MCF 10A (cell line): Measurements from ENCODE around the gene PRR18. TPM values are rescaled to one million over a fixed set of nuclear protein-coding genes. Genes with fewer than 3 reads are reported as not detected.

Experiments used
- BruUV-seq: library from RNA; stranded (reverse); fragments of 400-500 nt; replicated peaks from 2 replicates; lab custom pipeline; 2021; lab: Mats Ljungman, UMichigan
- CTCF ChIA-PET: fragments of 300-600 bp; sonication (Branson Sonifier 250); formaldehyde crosslinking; extraction: SDS; loops from one replicate; lab custom pipeline; 2021; ENCODE audit warnings: antibody characterized with exemption, inconsistent platforms; lab: Yijun Ruan, JAX
- POLR2A ChIA-PET: fragments of 300-600, 350-650 bp; sonication (Branson Sonifier 250); formaldehyde crosslinking; extraction: SDS; loops from one replicate; lab custom pipeline; 2020; ENCODE audit warnings: antibody characterized with exemption, inconsistent platforms; lab: Yijun Ruan, JAX
- DNase-seq: peaks from one replicate; pipeline ENCODE4 v3.0.0-alpha.2; 2018; ENCODE audit not compliant: unreplicated experiment
- H3K27ac Mint-ChIP-seq: one replicate; pipeline ENCODE4 v1.8.0; 2022; ENCODE audit warnings: mild to moderate bottlenecking, low read depth, mixed read lengths; ENCODE audit not compliant: unreplicated experiment
- H3K27me3 Mint-ChIP-seq: one replicate; pipeline ENCODE4 v1.8.0; 2022; ENCODE audit warnings: mixed read lengths; ENCODE audit not compliant: insufficient read depth, unreplicated experiment
- H3K36me3 Mint-ChIP-seq: one replicate; pipeline ENCODE4 v1.8.0; 2022; ENCODE audit warnings: mild to moderate bottlenecking, moderate library complexity, mixed read lengths; ENCODE audit not compliant: insufficient read depth, unreplicated experiment
- H3K4me1 Mint-ChIP-seq: one replicate; pipeline ENCODE4 v1.8.0; 2022; ENCODE audit warnings: mixed read lengths; ENCODE audit not compliant: insufficient read depth, unreplicated experiment
- H3K4me3 Mint-ChIP-seq: one replicate; pipeline ENCODE4 v1.8.0; 2022; ENCODE audit warnings: mild to moderate bottlenecking, moderate library complexity, mixed read lengths; ENCODE audit not compliant: unreplicated experiment
- H3K9me3 Mint-ChIP-seq: one replicate; pipeline ENCODE4 v1.8.0; 2022; ENCODE audit warnings: mixed read lengths; ENCODE audit not compliant: unreplicated experiment
- intact Hi-C: fragments of 100-400 bp; cut with micrococcal nuclease; formaldehyde crosslinking; loops from 2 replicates; pipeline ENCODE4 v1.14.1; 2022
- total RNA-seq: library from RNA; stranded (reverse); gene quantifications from 2 replicates; pipeline ENCODE4 v1.2.3, GENCODE V29; 2022
- TF ChIP-seq, protein P1 (sequence below): fragments of 200-600 bp; IDR thresholded peaks from one replicate; pipeline ENCODE4 v1.8.0; 2022; ENCODE audit warnings: antibody characterized with exemption, mild to moderate bottlenecking; ENCODE audit not compliant: unreplicated experiment

PRR18 gene
- total RNA-seq, 1 experiment from 2014 or later = 0.12 TPM

GRCh38 chr6:166334878-166335277 is 26.7 kb upstream of the PRR18 start:
- ChIA-PET POLR2A (no interaction called here), CTCF (interaction anchor here (1.0 kb wide), 1 partner anchor 47 kb away, joined by 4 read pairs; no protein-coding TSS in a partner anchor)
- Mint-ChIP-seq H3K27ac (no peak overlapping the region), H3K36me3 (peaks cover 12% of the 10 kb centered on the region), H3K4me3 (no peak overlapping the region), H3K9me3 (no peaks in the 10 kb centered on the region), H3K4me1 (peaks cover 20% of the 10 kb centered on the region), H3K27me3 (no peaks in the 10 kb centered on the region)
- no peak for DNase-seq
- no TSS peak for BruUV-seq
- TF ChIP-seq, protein P1, sequence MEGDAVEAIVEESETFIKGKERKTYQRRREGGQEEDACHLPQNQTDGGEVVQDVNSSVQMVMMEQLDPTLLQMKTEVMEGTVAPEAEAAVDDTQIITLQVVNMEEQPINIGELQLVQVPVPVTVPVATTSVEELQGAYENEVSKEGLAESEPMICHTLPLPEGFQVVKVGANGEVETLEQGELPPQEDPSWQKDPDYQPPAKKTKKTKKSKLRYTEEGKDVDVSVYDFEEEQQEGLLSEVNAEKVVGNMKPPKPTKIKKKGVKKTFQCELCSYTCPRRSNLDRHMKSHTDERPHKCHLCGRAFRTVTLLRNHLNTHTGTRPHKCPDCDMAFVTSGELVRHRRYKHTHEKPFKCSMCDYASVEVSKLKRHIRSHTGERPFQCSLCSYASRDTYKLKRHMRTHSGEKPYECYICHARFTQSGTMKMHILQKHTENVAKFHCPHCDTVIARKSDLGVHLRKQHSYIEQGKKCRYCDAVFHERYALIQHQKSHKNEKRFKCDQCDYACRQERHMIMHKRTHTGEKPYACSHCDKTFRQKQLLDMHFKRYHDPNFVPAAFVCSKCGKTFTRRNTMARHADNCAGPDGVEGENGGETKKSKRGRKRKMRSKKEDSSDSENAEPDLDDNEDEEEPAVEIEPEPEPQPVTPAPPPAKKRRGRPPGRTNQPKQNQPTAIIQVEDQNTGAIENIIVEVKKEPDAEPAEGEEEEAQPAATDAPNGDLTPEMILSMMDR = no peak
- intact Hi-C loops = no loop called here

- no peaks in the 10 kb centered on the region for H3K9me3 Mint-ChIP-seq
- POLR2A ChIA-PET = interaction anchor here (0.8 kb wide), 1 partner anchor 25 kb away, joined by 3 read pairs; no protein-coding TSS in a partner anchor
- DNase-seq = no peak
- CTCF ChIA-PET = interaction anchor here (0.6 to 1.0 kb wide), 2 partner anchors 48 to 288 kb away, joined by 4 to 5 read pairs; no protein-coding TSS in a partner anchor
- no TSS peak for BruUV-seq
- intact Hi-C loops = no loop called here
- peaks cover 19% of the 10 kb centered on the region for H3K36me3 Mint-ChIP-seq
- H3K4me1 Mint-ChIP-seq = peaks cover 19% of the 10 kb centered on the region
- H3K27ac Mint-ChIP-seq = peak overlapping the region; percentile 8
- TF ChIP-seq, protein P1 = no peak
- H3K27me3 Mint-ChIP-seq = no peaks in the 10 kb centered on the region
- H3K4me3 Mint-ChIP-seq = no peak overlapping the region
Observed at GRCh38 chr6:166333172-166333995, 25.2 kb upstream of the PRR18 start.

- H3K9me3 Mint-ChIP-seq = no peaks in the 10 kb centered on the region
- H3K4me1 Mint-ChIP-seq = peaks cover 15% of the 10 kb centered on the region
- H3K36me3 Mint-ChIP-seq = peaks cover 33% of the 10 kb centered on the region
- CTCF ChIA-PET = no interaction called here
- POLR2A ChIA-PET = no interaction called here
- intact Hi-C loops = no loop called here
- no TSS peak for BruUV-seq
- no peak for DNase-seq
- no peaks in the 10 kb centered on the region for H3K27me3 Mint-ChIP-seq
- no peak overlapping the region for H3K4me3 Mint-ChIP-seq
- H3K27ac Mint-ChIP-seq = no peak overlapping the region
- TF ChIP-seq, protein P1 = no peak
Observed at GRCh38 chr6:166331503-166332415, 23.6 kb upstream of the PRR18 start.

GRCh38 chr6:166330612-166331011 is 22.4 kb upstream of the PRR18 start:
- Mint-ChIP-seq H3K27ac (no peak overlapping the region), H3K36me3 (peaks cover 39% of the 10 kb centered on the region), H3K9me3 (no peaks in the 10 kb centered on the region), H3K27me3 (no peaks in the 10 kb centered on the region), H3K4me3 (no peak overlapping the region), H3K4me1 (peaks cover 15% of the 10 kb centered on the region)
- intact Hi-C loops = no loop called here
- TF ChIP-seq, protein P1 = no peak
- no peak for DNase-seq
- ChIA-PET CTCF (no interaction called here), POLR2A (interaction anchor here (0.9 kb wide), 1 partner anchor 51 kb away, joined by 3 read pairs; no protein-coding TSS in a partner anchor)
- BruUV-seq = no TSS peak
